ENCODE data around the gene GOLGA8T.
"Not testable (repeated sequence)": the region's sequence is repeated elsewhere in the genome, so short reads cannot be mapped to it uniquely, and the experiment has no call there.

DNA sequence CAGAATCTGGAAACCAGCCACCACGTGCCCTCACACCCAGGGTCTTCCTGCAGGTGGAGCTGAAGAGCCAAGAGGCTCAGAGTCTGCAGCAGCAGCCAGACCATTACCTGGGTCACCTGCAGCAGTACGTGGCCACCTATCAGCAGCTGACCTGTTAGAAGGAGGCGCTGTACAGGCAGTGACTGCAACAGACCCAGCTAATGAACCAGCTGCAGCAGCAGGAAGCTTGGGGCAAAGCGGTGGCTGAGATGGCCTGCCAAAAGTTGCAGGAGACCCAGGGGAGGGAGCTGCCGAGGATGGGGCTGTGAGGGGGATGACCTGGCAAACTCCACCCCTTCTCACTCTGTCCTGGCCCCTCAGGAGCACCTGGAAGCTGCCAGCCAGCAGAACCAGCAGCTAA, 8.4 kb downstream of the GOLGA8T start:
- TF ChIP-seq, protein P1, sequence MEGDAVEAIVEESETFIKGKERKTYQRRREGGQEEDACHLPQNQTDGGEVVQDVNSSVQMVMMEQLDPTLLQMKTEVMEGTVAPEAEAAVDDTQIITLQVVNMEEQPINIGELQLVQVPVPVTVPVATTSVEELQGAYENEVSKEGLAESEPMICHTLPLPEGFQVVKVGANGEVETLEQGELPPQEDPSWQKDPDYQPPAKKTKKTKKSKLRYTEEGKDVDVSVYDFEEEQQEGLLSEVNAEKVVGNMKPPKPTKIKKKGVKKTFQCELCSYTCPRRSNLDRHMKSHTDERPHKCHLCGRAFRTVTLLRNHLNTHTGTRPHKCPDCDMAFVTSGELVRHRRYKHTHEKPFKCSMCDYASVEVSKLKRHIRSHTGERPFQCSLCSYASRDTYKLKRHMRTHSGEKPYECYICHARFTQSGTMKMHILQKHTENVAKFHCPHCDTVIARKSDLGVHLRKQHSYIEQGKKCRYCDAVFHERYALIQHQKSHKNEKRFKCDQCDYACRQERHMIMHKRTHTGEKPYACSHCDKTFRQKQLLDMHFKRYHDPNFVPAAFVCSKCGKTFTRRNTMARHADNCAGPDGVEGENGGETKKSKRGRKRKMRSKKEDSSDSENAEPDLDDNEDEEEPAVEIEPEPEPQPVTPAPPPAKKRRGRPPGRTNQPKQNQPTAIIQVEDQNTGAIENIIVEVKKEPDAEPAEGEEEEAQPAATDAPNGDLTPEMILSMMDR (IDR thresholded peaks at IDR 0.05), result not testable (repeated sequence)
- not testable (repeated sequence) for TF ChIP-seq POLR2A (IDR thresholded peaks at IDR 0.05)
